Osteoblast (primary cell): ENCODE data around the gene EPAS1. TPM values are rescaled to one million over a fixed set of nuclear protein-coding genes. Genes with fewer than 3 reads are reported as not detected.

Source experiments
- DNase-seq: peaks from one replicate; pipeline ENCODE4 v3.0.0; 2011; ENCODE audit warnings: low spot score, mixed read lengths; ENCODE audit not compliant: insufficient read length; ENCODE audit errors: missing footprints
- H2AFZ ChIP-seq: 2 replicates; pipeline ENCODE4 v1.6.0; 2011; ENCODE audit warnings: mild to moderate bottlenecking, low read length
- H3K27ac ChIP-seq: 2 replicates; pipeline ENCODE4 v1.5.1; 2011; ENCODE audit warnings: mild to moderate bottlenecking, low read depth, low read length, moderate library complexity
- H3K27me3 ChIP-seq: 2 replicates; pipeline ENCODE4 v1.6.0; 2012; ENCODE audit warnings: mild to moderate bottlenecking, control low read depth, inconsistent platforms, low read length, moderate library complexity; ENCODE audit not compliant: insufficient read depth
- H3K36me3 ChIP-seq: 2 replicates; pipeline ENCODE4 v1.5.1; 2011; ENCODE audit warnings: mild to moderate bottlenecking, low read length, control low read depth, moderate library complexity; ENCODE audit not compliant: insufficient read depth
- H3K4me1 ChIP-seq: 2 replicates; pipeline ENCODE4 v1.5.1; 2011; ENCODE audit warnings: mild to moderate bottlenecking, low read length, control low read depth, moderate library complexity; ENCODE audit not compliant: insufficient read depth
- H3K4me2 ChIP-seq: 2 replicates; pipeline ENCODE4 v1.6.0; 2011; ENCODE audit warnings: mild to moderate bottlenecking, low read length; ENCODE audit not compliant: insufficient read depth
- H3K4me3 ChIP-seq: fragments of 200-600 bp; sonication (generic); 3 replicates; pipeline ENCODE4 v1.5.1; 2012; ENCODE audit warnings: mild to moderate bottlenecking, low read length, inconsistent platforms; ENCODE audit not compliant: insufficient read depth
- H3K79me2 ChIP-seq: 2 replicates; pipeline ENCODE4 v1.6.0; 2012; ENCODE audit warnings: mild to moderate bottlenecking, low read length, control low read depth, inconsistent platforms; ENCODE audit not compliant: insufficient read depth
- H3K9me3 ChIP-seq: 2 replicates; pipeline ENCODE4 v1.5.1; 2011; ENCODE audit warnings: low read depth, low read length, control low read depth
- H4K20me1 ChIP-seq: 2 replicates; pipeline ENCODE4 v1.6.0; 2012; ENCODE audit warnings: mild to moderate bottlenecking, low read length, control low read depth; ENCODE audit not compliant: insufficient read depth
- total RNA-seq: library from RNA; depleted of rRNA; stranded (reverse); fragments of >200 nt; gene quantifications from 2 replicates; pipeline ENCODE4 v1.2.3, GENCODE V29; 2012
- TF ChIP-seq, protein P1 (sequence below): IDR thresholded peaks from 2 replicates; pipeline ENCODE4 v1.5.1; 2011; ENCODE audit warnings: mild to moderate bottlenecking, low read depth, low read length, moderate library complexity; ENCODE audit errors: extremely low read depth

The EPAS1 gene
- total RNA-seq, 1 donor: 260 TPM

DNA sequence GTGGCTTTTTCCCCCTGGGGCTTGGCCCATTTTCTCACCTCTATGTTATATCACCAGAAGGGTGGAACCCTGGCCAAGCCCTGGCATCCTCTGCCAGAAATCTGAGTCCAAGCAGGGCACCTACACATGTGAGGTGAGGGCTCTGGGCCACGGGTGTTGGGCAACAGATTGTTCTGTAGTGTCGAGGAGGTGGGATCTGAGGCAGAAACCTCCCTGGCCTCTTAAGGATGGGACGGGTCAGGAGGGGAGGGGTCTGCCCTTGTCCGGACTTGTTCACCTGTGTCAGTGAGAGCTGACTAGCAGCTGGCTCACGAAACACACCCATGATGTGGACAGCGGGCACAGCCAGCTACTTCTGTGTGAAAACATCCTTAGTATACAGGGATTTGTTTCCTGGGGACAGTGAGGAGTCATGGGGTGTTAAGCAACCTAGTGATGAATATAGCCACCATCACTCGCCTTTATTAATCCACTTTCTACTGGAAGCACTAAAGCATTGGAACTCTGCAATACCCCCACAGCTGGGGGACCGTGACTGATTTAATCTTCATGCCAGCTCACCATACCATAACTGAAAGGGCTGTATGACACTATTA is 35.6 kb downstream of the EPAS1 start:
- TF ChIP-seq, protein P1, sequence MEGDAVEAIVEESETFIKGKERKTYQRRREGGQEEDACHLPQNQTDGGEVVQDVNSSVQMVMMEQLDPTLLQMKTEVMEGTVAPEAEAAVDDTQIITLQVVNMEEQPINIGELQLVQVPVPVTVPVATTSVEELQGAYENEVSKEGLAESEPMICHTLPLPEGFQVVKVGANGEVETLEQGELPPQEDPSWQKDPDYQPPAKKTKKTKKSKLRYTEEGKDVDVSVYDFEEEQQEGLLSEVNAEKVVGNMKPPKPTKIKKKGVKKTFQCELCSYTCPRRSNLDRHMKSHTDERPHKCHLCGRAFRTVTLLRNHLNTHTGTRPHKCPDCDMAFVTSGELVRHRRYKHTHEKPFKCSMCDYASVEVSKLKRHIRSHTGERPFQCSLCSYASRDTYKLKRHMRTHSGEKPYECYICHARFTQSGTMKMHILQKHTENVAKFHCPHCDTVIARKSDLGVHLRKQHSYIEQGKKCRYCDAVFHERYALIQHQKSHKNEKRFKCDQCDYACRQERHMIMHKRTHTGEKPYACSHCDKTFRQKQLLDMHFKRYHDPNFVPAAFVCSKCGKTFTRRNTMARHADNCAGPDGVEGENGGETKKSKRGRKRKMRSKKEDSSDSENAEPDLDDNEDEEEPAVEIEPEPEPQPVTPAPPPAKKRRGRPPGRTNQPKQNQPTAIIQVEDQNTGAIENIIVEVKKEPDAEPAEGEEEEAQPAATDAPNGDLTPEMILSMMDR: no peak
- H3K4me1 ChIP-seq: peaks cover 87% of the 10 kb centered on the region
- DNase-seq: no peak
- H3K27me3 ChIP-seq: no peaks in the 10 kb centered on the region
- H3K4me3 ChIP-seq: no peak overlapping the region
- H3K4me2 ChIP-seq: peak overlapping the region; percentile 67
- H3K36me3 ChIP-seq: no peaks in the 10 kb centered on the region
- no peaks in the 10 kb centered on the region for H4K20me1 ChIP-seq
- peaks cover 71% of the 10 kb centered on the region for H3K79me2 ChIP-seq
- H3K27ac ChIP-seq: peak overlapping the region; percentile 99
- H3K9me3 ChIP-seq: no peaks in the 10 kb centered on the region
- no peak overlapping the region for H2AFZ ChIP-seq

DNA sequence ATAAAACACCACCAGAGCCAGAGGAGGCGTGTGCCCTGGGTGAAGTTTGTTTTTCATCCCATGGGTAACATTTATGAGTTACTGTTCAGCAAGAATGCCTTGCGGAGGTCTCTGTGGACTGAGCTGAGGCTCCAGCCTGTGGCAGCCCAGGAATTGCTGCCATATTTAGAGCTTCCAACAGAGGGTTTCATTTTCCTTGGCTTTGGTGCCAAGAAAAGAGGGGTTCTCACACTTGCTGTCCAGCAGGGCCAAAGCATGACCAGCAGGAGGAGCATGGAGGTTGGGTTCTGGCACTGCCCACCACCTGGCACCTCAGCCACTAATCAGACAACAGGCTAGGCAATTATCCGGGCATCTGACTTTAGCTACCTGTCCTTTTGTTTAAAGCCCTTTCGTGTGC is 36.7 kb downstream of the EPAS1 start:
- H3K4me3 ChIP-seq: peak overlapping the region; percentile 10
- H2AFZ ChIP-seq: no peak overlapping the region
- no peak for DNase-seq
- H4K20me1 ChIP-seq: no peaks in the 10 kb centered on the region
- peak overlapping the region; percentile 67 for H3K4me2 ChIP-seq
- H3K4me1 ChIP-seq: peaks cover 87% of the 10 kb centered on the region
- H3K27ac ChIP-seq: peak overlapping the region; percentile 99
- H3K9me3 ChIP-seq: no peaks in the 10 kb centered on the region
- no peaks in the 10 kb centered on the region for H3K36me3 ChIP-seq
- H3K79me2 ChIP-seq: peaks cover 71% of the 10 kb centered on the region
- H3K27me3 ChIP-seq: no peaks in the 10 kb centered on the region
- TF ChIP-seq, protein P1: peak; percentile 73

DNA sequence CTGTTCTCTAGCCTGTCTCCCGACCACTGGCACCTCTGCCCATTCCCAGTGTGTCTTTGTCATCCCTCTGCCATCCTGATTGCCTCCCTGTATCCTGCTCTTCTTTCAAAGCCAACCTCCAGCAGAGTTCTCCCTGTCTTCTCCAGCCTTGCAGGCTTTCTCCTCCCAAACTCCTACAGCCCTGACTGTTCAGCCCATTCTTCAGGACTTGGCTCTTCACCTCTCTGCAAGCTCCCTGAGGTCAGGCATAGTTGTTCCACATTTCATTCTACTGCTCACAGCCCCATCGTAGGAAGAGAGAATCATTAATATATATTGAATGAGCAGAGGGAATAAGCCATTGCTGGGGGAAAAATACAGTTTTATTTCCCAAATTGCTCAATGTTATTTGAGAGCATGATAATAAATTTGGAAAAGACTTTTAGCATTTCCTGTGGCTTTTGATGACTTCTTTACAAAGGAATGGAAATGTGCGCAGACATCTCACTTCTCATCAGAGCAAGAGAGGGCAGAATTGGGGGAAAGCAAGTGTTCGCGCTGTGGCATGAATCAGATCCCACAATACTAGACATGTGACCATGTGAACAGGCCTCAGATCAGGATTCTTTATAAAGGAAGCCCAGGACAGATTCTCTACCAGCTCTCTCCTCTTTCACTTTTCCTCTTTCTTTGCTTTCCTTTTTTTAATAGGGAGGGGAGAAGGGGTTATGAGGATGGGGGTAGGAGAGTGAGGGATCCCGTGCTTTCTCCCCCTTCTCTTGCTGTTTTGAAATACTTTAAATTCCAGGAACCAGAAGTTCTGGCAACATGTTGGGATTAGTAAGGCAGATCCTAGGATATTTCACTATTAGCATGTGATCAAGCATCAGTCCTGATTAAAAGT is 37.4 kb downstream of the EPAS1 start:
- Histone ChIP-seq H3K4me2 (peak overlapping the region; percentile 67), H3K36me3 (no peaks in the 10 kb centered on the region), H3K27me3 (no peaks in the 10 kb centered on the region), H4K20me1 (no peaks in the 10 kb centered on the region), H3K9me3 (no peaks in the 10 kb centered on the region), H3K4me3 (peak overlapping the region; percentile 61), H3K4me1 (peaks cover 83% of the 10 kb centered on the region), H3K27ac (peak overlapping the region; percentile 99), H2AFZ (no peak overlapping the region), H3K79me2 (peaks cover 73% of the 10 kb centered on the region)
- DNase-seq: peak; percentile 84
- TF ChIP-seq, protein P1: no peak
